H1 (cell line): Measurements from ENCODE around the gene ARPC4. TPM values are rescaled to one million over a fixed set of nuclear protein-coding genes. Genes with fewer than 3 reads are reported as not detected.

ENCODE experiments used
- CTCF ChIA-PET: fragments of 300-600 bp; sonication (Branson Sonifier 250); formaldehyde crosslinking; loops from one replicate; lab custom pipeline; 2021; ENCODE audit not compliant: partially characterized antibody; lab: Charles Lee
- POLR2A ChIA-PET: fragments of 300-600 bp; sonication (Branson Sonifier 250); formaldehyde crosslinking; loops from one replicate; lab custom pipeline; 2021; ENCODE audit warnings: inconsistent platforms; ENCODE audit not compliant: partially characterized antibody; lab: Charles Lee
- DNase-seq, 2 experiments: peaks; one replicate each; pipeline versions ENCODE4 v3.0.0 to v3.0.0-alpha.2; 2010 to 2022; ENCODE audit warnings: low spot score in 2 of 2, low read depth in 1 of 2, mixed read lengths in 1 of 2
- FAIRE-seq: peaks from 2 replicates; lab custom pipeline; 2011; peaks lifted over from hg19 to GRCh38; lab: Jason Lieb, UNC
- H2AFZ ChIP-seq: 2 replicates; pipeline ENCODE4 v1.8.1; 2012; ENCODE audit warnings: low read length, inconsistent platforms
- H2AK5ac ChIP-seq: 2 replicates; pipeline ENCODE4 v1.6.1; 2013; ENCODE audit warnings: low read depth, low read length
- H2BK120ac ChIP-seq: replicated peaks from 2 replicates; pipeline ENCODE3; 2013; ENCODE audit warnings: low read depth, low read length, inconsistent platforms
- H2BK12ac ChIP-seq: 2 replicates; pipeline ENCODE4 v1.6.1; 2013; ENCODE audit warnings: low read depth, low read length
- H2BK15ac ChIP-seq: 2 replicates; pipeline ENCODE4 v1.6.1; 2013; ENCODE audit warnings: low read length
- H2BK20ac ChIP-seq: 2 replicates; pipeline ENCODE4 v1.6.1; 2013; ENCODE audit warnings: low read length
- H2BK5ac ChIP-seq: 2 replicates; pipeline ENCODE4 v1.6.1; 2013; ENCODE audit warnings: low read depth, low read length
- H3K14ac ChIP-seq: 2 replicates; pipeline ENCODE4 v1.6.1; 2013; ENCODE audit warnings: inconsistent platforms; ENCODE audit not compliant: insufficient read length
- H3K18ac ChIP-seq: 2 replicates; pipeline ENCODE4 v1.6.1; 2013; ENCODE audit warnings: low read length; ENCODE audit errors: extremely low read depth
- H3K23ac ChIP-seq: 2 replicates; pipeline ENCODE4 v1.6.1; 2013; ENCODE audit warnings: inconsistent platforms; ENCODE audit not compliant: insufficient read length
- H3K23me2 ChIP-seq: 2 replicates; pipeline ENCODE4 v1.6.1; 2013; ENCODE audit warnings: low read depth, low read length
- H3K27ac ChIP-seq: 2 replicates; pipeline ENCODE4 v1.6.1; 2011; ENCODE audit warnings: low read depth, low read length, inconsistent platforms
- H3K27me3 ChIP-seq, 4 experiments: replicated peaks in 1 of 4; 1 replicate in 1 of 4; 2 replicates in 3 of 4; pipeline versions ENCODE4 v1.6.1 to v1.8.1; 2011 to 2013; ENCODE audit warnings: low read length in 3 of 4, mild to moderate bottlenecking in 3 of 4, inconsistent platforms in 2 of 4, mixed read lengths in 2 of 4, moderate library complexity in 1 of 4; ENCODE audit not compliant: control insufficient read depth in 3 of 4, insufficient read depth in 3 of 4; ENCODE audit errors: extremely low read depth in 1 of 4
- H3K36me3 ChIP-seq, 4 experiments: 2 replicates each; pipeline versions ENCODE4 v1.6.1 to v1.8.1; 2011 to 2013; ENCODE audit warnings: mild to moderate bottlenecking in 4 of 4, low read length in 3 of 4, moderate library complexity in 2 of 4, control low read depth in 1 of 4, inconsistent platforms in 1 of 4; ENCODE audit not compliant: insufficient read depth in 4 of 4, control insufficient read depth in 2 of 4
- H3K4ac ChIP-seq: replicated peaks from 2 replicates; pipeline ENCODE3; 2013; ENCODE audit warnings: low read length, low read depth, mixed read lengths, inconsistent platforms; ENCODE audit not compliant: insufficient read length
- H3K4me1 ChIP-seq, 4 experiments: replicated peaks in 1 of 4; 1 replicate in 1 of 4; 2 replicates in 3 of 4; pipeline versions ENCODE4 v1.6.1 to v1.8.1; 2011 to 2013; ENCODE audit warnings: low read length in 3 of 4, inconsistent platforms in 2 of 4, mixed read lengths in 1 of 4; ENCODE audit not compliant: insufficient read depth in 4 of 4, control insufficient read depth in 3 of 4
- H3K4me2 ChIP-seq, 2 experiments: 2 replicates each; pipeline versions ENCODE4 v1.6.1 to v1.8.1; 2011 to 2013; ENCODE audit warnings: low read depth in 2 of 2, low read length in 2 of 2, control low read depth in 1 of 2, inconsistent platforms in 1 of 2, mild to moderate bottlenecking in 1 of 2; ENCODE audit not compliant: insufficient read depth in 1 of 2
- H3K4me3 ChIP-seq, 4 experiments: fragments of 200-600, 300-600 bp in 1 of 4; sonication (generic), shearing (Covaris generic), sonication (Bioruptor Twin) in 1 of 4; 2 replicates each; pipeline versions ENCODE4 v1.5.1 to v1.8.1; 2011 to 2016; ENCODE audit warnings: low read length in 4 of 4, low read depth in 3 of 4, control low read depth in 2 of 4, inconsistent platforms in 2 of 4, mild to moderate bottlenecking in 2 of 4, mixed read lengths in 1 of 4, moderate library complexity in 1 of 4; ENCODE audit not compliant: insufficient read depth in 2 of 4; ENCODE audit errors: extremely low read depth in 1 of 4
- H3K56ac ChIP-seq: replicated peaks from 2 replicates; pipeline ENCODE3; 2013; ENCODE audit warnings: low read depth, mild to moderate bottlenecking, mixed read lengths, low read length, inconsistent platforms; ENCODE audit not compliant: insufficient read length
- H3K79me1 ChIP-seq: 2 replicates; pipeline ENCODE4 v1.6.1; 2013; ENCODE audit warnings: low read depth, low read length, control low read depth
- H3K79me2 ChIP-seq, 2 experiments: 2 replicates each; pipeline versions ENCODE4 v1.6.1 to v1.8.1; 2012 to 2013; ENCODE audit warnings: low read length in 2 of 2, mild to moderate bottlenecking in 2 of 2, inconsistent platforms in 1 of 2; ENCODE audit not compliant: insufficient read depth in 2 of 2, control insufficient read depth in 1 of 2
- H3K9ac ChIP-seq, 4 experiments: replicated peaks in 1 of 4; 1 replicate in 1 of 4; 2 replicates in 3 of 4; pipeline versions ENCODE4 v1.6.1 to v1.8.1; 2011 to 2013; ENCODE audit warnings: low read depth in 3 of 4, low read length in 3 of 4, control low read depth in 2 of 4, mild to moderate bottlenecking in 2 of 4, moderate library complexity in 2 of 4, inconsistent platforms in 1 of 4; ENCODE audit errors: extremely low read depth in 1 of 4
- H3K9me3 ChIP-seq, 2 experiments: 2 replicates each; pipeline versions ENCODE4 v1.6.1 to v1.8.1; 2012 to 2013; ENCODE audit warnings: mild to moderate bottlenecking in 2 of 2, moderate library complexity in 2 of 2, control low read depth in 1 of 2, inconsistent platforms in 1 of 2, low read depth in 1 of 2, low read length in 1 of 2, mixed read lengths in 1 of 2; ENCODE audit not compliant: insufficient read depth in 2 of 2
- H4K20me1 ChIP-seq, 2 experiments: replicated peaks in 1 of 2; 2 replicates each; pipeline versions ENCODE3 to v1.8.1; 2011 to 2013; ENCODE audit warnings: inconsistent platforms in 2 of 2, low read length in 2 of 2, mild to moderate bottlenecking in 1 of 2; ENCODE audit not compliant: insufficient read depth in 2 of 2, control insufficient read depth in 1 of 2
- H4K5ac ChIP-seq: 2 replicates; pipeline ENCODE4 v1.6.1; 2013; ENCODE audit warnings: low read length, low read depth, mixed read lengths, inconsistent platforms; ENCODE audit not compliant: insufficient read length
- H4K8ac ChIP-seq: 2 replicates; pipeline ENCODE4 v1.8.0; 2013; ENCODE audit warnings: mild to moderate bottlenecking, moderate library complexity, low read length, inconsistent platforms; ENCODE audit not compliant: insufficient read depth; ENCODE audit errors: extremely low read depth
- H4K91ac ChIP-seq: replicated peaks from 2 replicates; pipeline ENCODE3; 2013; ENCODE audit warnings: low read length, mixed read lengths, inconsistent platforms; ENCODE audit not compliant: insufficient read length
- ASH2L ChIP-seq: fragments of 200-600, 300-600 bp; sonication (generic); IDR thresholded peaks from one replicate; pipeline ENCODE4 v1.7.1; 2017; ENCODE audit warnings: low read length
- ATF2 ChIP-seq: IDR thresholded peaks from 2 replicates; pipeline ENCODE4 v1.6.1; 2012; ENCODE audit warnings: low read length, inconsistent platforms
- BACH1 ChIP-seq: IDR thresholded peaks from 2 replicates; pipeline ENCODE4 v1.6.1; 2012; ENCODE audit warnings: low read length, improper control_type of control experiment
- CEBPB ChIP-seq: IDR thresholded peaks from 2 replicates; pipeline ENCODE4 v1.6.1; 2012; ENCODE audit warnings: low read depth, low read length
- CTBP2 ChIP-seq: IDR thresholded peaks from 2 replicates; pipeline ENCODE4 v1.7.0; 2011; ENCODE audit warnings: borderline replicate concordance, mild to moderate bottlenecking, moderate library complexity, mixed read lengths, low read length; ENCODE audit not compliant: insufficient read depth, insufficient read length
- HDAC6 ChIP-seq: IDR thresholded peaks from one replicate; pipeline ENCODE4 v1.7.1; 2012; ENCODE audit warnings: low read depth, mild to moderate bottlenecking, inconsistent platforms, low read length, moderate library complexity
- JUND ChIP-seq: IDR thresholded peaks from 2 replicates; pipeline ENCODE4 v1.6.1; 2011; ENCODE audit warnings: mild to moderate bottlenecking, improper control_type of control experiment, low read length
- KDM5A ChIP-seq: fragments of 200-600 bp; IDR thresholded peaks from 2 replicates; pipeline ENCODE4 v1.7.1; 2012; ENCODE audit warnings: mild to moderate bottlenecking, low read length, inconsistent platforms, mixed read lengths
- NRF1 ChIP-seq: IDR thresholded peaks from 2 replicates; pipeline ENCODE4 v1.6.1; 2011; ENCODE audit warnings: mild to moderate bottlenecking, low read depth, low read length, improper control_type of control experiment
- RBBP5 ChIP-seq: IDR thresholded peaks from 2 replicates; pipeline ENCODE4 v1.7.1; 2012; ENCODE audit warnings: low read depth, mild to moderate bottlenecking, inconsistent platforms, low read length, moderate library complexity, borderline replicate concordance
- SP2 ChIP-seq: IDR thresholded peaks from 2 replicates; pipeline ENCODE4 v1.6.1; 2012; ENCODE audit warnings: mild to moderate bottlenecking, low read length, inconsistent platforms
- WGBS, 2 experiments: shearing (Covaris generic) in 1 of 2; methylation state at CpG; one replicate each; pipeline versions ENCODE4 v1.1.6 to v1.1.7; 2013 to 2015; ENCODE audit warnings: low lambda C conversion rate in 2 of 2, mixed read lengths in 2 of 2, inconsistent platforms in 1 of 2, low coverage in 1 of 2, missing lambda C conversion rate in 1 of 2; ENCODE audit not compliant: insufficient replicate concordance in 2 of 2, insufficient coverage in 1 of 2, insufficient read length in 1 of 2; ENCODE audit errors: extremely low coverage in 1 of 2, missing lambda C conversion rate in 1 of 2; 5-methylcytosine and 5-hydroxymethylcytosine counted together
- polyA plus RNA-seq, 7 experiments: library from polyadenylated mRNA; depleted of rRNA in 3 of 7; stranded (reverse) in 5 of 7; unstranded in 2 of 7; fragments of >200 nt in 5 of 7; fragments of 200-250 nt in 2 of 7; gene quantifications; 1 replicate in 5 of 7; 2 replicates in 1 of 7; 4 replicates in 1 of 7; pipeline versions ENCODE4 v1.2.1 to v1.2.3, GENCODE V29; 2011 to 2013; ENCODE audit warnings: missing spikeins in 2 of 7, mixed read lengths in 2 of 7
- total RNA-seq: library from RNA; stranded (reverse); fragmentation: NEBNext Ultra II Directional; extraction: Animal tissue kit (Norgen Biotek cat#: 25700); gene quantifications from 2 replicates; pipeline ENCODE4 v1.2.1, GENCODE V29; 2021

Gene ARPC4
- total and polyA plus RNA-seq, 2 of the 8 experiments (the other 6 are each of a cell fraction or from before 2014, with no cell fraction given) = 138 to 154 TPM

- Histone ChIP-seq H3K36me3 (no peaks in the 10 kb centered on the region), H3K4me1 (peaks cover 0 to 9% (median 2%) of the 10 kb centered on the region in 4 experiments; a peak in 3 of 7 replicates), H2BK5ac (no peak overlapping the region), H4K20me1 (peaks cover 0 to 3% of the 10 kb centered on the region in 2 experiments), H3K4me3 (no peak overlapping the region), H2BK12ac (no peak overlapping the region), H2BK120ac (no peak overlapping the region), H3K23ac (no peak overlapping the region), H3K27ac (no peak overlapping the region), H3K4ac (no peak overlapping the region), H2AFZ (no peak overlapping the region), H3K56ac (no peak overlapping the region), H3K9ac (no peak overlapping the region), H4K5ac (no peak overlapping the region), H3K18ac (no peak overlapping the region), H4K91ac (no peak overlapping the region), H2BK15ac (no peak overlapping the region), H3K9me3 (no peaks in the 10 kb centered on the region), H4K8ac (no peak overlapping the region), H2BK20ac (no peak overlapping the region), H3K14ac (no peak overlapping the region), H3K79me2 (no peaks in the 10 kb centered on the region), H2AK5ac (no peak overlapping the region), H3K79me1 (no peaks in the 10 kb centered on the region), H3K27me3 (peaks cover 0 to 11% (median 9%) of the 10 kb centered on the region in 4 experiments; a peak in 5 of 7 replicates), H3K23me2 (peaks cover 2% of the 10 kb centered on the region; the same call in 1 of the 2 replicates), H3K4me2 (no peak overlapping the region)
- ChIA-PET POLR2A (interaction anchor here (2.4 kb wide), 1 partner anchor 31 kb away, joined by 8 read pairs; the partner anchor contains the start of gene RPUSD3), CTCF (interaction anchor here (0.8 to 2.1 kb wide), 8 partner anchors 12 to 491 kb away, joined by 3 to 8 read pairs (median 3); no protein-coding TSS in a partner anchor)
- DNase-seq = no peak
- WGBS, 2 experiments = 90% methylated on average over 9 of the region's 9 CpGs; no CpG with 5 or more reads in 1 of the 2 experiments
- no peak for FAIRE-seq
- TF ChIP-seq ASH2L (no peak), BACH1 (no peak), NRF1 (no peak), HDAC6 (no peak), KDM5A (no peak), ATF2 (no peak), JUND (no peak), CTBP2 (no peak), SP2 (no peak), CEBPB (no peak), RBBP5 (no peak)
These were observed 20.1 kb downstream of the ARPC4 start for GRCh38 chr3:9812870-9813483.
